ENCODE results near the gene INKA2.

DNA sequence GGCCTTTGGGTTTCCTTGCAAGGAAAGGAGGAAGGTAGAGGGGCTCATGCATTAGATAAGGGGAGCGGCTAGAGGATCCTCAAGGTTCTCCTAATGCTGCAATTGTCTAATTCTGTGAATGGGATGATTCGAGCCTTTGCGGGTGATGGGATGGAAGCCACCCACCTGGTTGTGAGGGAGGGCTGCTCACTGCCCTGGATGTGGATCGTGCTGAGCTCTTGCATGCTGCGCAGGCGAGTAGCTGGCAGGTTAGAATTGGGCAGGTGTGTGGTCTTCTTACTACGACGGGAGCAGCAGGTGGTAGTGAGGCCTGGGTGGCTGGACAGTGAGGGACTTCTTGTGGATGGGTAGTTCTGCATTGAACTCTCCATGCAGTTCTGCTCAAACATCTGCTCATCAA is 37.7 kb upstream of the INKA2 start:
- TF ChIP-seq, protein P1, sequence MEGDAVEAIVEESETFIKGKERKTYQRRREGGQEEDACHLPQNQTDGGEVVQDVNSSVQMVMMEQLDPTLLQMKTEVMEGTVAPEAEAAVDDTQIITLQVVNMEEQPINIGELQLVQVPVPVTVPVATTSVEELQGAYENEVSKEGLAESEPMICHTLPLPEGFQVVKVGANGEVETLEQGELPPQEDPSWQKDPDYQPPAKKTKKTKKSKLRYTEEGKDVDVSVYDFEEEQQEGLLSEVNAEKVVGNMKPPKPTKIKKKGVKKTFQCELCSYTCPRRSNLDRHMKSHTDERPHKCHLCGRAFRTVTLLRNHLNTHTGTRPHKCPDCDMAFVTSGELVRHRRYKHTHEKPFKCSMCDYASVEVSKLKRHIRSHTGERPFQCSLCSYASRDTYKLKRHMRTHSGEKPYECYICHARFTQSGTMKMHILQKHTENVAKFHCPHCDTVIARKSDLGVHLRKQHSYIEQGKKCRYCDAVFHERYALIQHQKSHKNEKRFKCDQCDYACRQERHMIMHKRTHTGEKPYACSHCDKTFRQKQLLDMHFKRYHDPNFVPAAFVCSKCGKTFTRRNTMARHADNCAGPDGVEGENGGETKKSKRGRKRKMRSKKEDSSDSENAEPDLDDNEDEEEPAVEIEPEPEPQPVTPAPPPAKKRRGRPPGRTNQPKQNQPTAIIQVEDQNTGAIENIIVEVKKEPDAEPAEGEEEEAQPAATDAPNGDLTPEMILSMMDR (conservative IDR thresholded peaks at IDR 0.05; ENCODE audit: low read depth, low read length), result no peak
- TF ChIP-seq EZH2 (IDR thresholded peaks at IDR 0.05; ENCODE audit: borderline replicate concordance, low read depth, low read length, poor library complexity, severe bottlenecking), result no peak

Data from A673 (cell line).